Measurements from ENCODE around the gene RNF5.

The RNF5 gene

GRCh38 chr6:32181148-32181702, 3.0 kb downstream of the RNF5 start:
- Histone ChIP-seq H3K36me3 (ENCODE audit: insufficient read depth, low read length) (peaks cover 13% of the 10 kb centered on the region; the same call in 1 of the 2 replicates), H4K20me1 (ENCODE audit: insufficient read depth, low read length, poor library complexity, severe bottlenecking) (peaks cover 2% of the 10 kb centered on the region), H3K4me3 (ENCODE audit: low read length, poor library complexity, severe bottlenecking) (no peak overlapping the region), H3K27me3 (ENCODE audit: insufficient read depth, low read length, poor library complexity, severe bottlenecking) (no peaks in the 10 kb centered on the region), H3K4me1 (ENCODE audit: insufficient read depth, low read length, poor library complexity, severe bottlenecking) (peaks cover 20% of the 10 kb centered on the region), H3K79me2 (ENCODE audit: insufficient read depth, low read length) (peaks cover 43% of the 10 kb centered on the region), H3K9me3 (ENCODE audit: insufficient read depth, low read depth, low read length) (no peaks in the 10 kb centered on the region), H3K9ac (ENCODE audit: low read depth, low read length, poor library complexity, severe bottlenecking) (no peak overlapping the region), H3F3A (ENCODE audit: low read depth) (peaks cover 4% of the 10 kb centered on the region; the same call in 1 of the 2 replicates), H2AFZ (ENCODE audit: low read length) (no peak overlapping the region), H3K9me2 (replicated peaks; ENCODE audit: low read depth, low read length) (no peaks in the 10 kb centered on the region), H3K4me2 (ENCODE audit: low read depth, low read length, poor library complexity, severe bottlenecking) (peak overlapping the region; percentile 34)
- TF ChIP-seq, protein P1, sequence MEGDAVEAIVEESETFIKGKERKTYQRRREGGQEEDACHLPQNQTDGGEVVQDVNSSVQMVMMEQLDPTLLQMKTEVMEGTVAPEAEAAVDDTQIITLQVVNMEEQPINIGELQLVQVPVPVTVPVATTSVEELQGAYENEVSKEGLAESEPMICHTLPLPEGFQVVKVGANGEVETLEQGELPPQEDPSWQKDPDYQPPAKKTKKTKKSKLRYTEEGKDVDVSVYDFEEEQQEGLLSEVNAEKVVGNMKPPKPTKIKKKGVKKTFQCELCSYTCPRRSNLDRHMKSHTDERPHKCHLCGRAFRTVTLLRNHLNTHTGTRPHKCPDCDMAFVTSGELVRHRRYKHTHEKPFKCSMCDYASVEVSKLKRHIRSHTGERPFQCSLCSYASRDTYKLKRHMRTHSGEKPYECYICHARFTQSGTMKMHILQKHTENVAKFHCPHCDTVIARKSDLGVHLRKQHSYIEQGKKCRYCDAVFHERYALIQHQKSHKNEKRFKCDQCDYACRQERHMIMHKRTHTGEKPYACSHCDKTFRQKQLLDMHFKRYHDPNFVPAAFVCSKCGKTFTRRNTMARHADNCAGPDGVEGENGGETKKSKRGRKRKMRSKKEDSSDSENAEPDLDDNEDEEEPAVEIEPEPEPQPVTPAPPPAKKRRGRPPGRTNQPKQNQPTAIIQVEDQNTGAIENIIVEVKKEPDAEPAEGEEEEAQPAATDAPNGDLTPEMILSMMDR (conservative IDR thresholded peaks at IDR 0.05; ENCODE audit: low read length): no peak
- TF ChIP-seq EZH2phosphoT487 (IDR thresholded peaks at IDR 0.05; ENCODE audit: borderline replicate concordance): no peak

DNA sequence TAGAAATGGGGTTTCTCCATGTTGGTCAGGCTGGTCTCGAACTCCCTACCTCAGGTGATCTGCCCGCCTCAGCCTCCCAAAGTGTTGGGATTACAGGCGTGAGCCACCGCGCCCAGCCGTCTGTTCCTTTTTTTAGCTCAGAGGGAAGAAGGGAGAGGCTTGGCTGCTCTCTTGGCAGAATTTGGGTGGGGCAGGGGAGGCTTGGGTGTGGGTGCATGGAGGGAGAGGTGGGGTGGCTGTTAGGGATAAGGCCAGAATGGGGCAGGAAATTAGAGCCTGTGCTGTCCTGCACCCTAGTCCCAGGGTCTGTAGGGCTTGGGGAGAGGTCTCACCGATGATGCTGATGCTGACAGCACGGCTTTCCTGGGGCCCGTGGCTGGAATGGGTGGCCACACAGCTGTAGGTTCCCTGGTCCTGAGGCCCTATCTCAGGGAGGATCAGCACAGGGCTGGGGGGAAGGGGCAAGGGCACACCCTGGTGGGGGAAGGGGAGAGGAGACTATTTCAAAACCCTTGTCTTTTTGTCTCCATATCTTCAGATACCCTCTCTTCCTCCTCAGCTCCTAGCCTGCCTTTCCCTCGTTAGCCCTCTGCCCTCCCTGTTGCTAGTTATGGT, 3.8 kb downstream of the RNF5 start:
- peaks cover 20% of the 10 kb centered on the region; the same call in 1 of the 2 replicates for H3K36me3 ChIP-seq (ENCODE audit: insufficient read depth, low read length)
- H3K4me2 ChIP-seq (ENCODE audit: low read depth, low read length, poor library complexity, severe bottlenecking): no peak overlapping the region

DNA sequence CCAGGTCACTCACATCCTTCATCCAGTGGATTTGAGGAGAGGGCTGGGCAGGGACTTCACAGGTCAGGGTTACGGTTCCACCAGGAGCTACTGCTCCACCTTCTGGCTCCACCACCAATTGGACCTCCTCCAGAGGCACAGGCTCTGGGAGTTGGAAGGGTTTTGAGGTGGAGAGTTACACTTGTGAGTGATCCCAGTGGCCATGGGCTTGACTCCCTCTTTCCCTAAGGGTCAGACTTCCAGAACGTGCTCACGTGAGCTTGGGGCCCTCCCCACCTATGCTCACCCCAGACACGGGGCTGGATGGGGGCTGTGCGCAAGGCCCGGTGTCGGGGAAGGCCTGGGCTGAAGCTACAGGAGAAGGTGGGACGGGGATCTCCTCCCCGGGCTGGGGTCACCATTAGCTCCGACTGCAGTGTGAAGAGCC, 4.4 kb downstream of the RNF5 start:
- H3K4me1 ChIP-seq (ENCODE audit: insufficient read depth, low read length, poor library complexity, severe bottlenecking): peaks cover 12% of the 10 kb centered on the region
- peaks cover 26% of the 10 kb centered on the region; the same call in 1 of the 2 replicates for H3K36me3 ChIP-seq (ENCODE audit: insufficient read depth, low read length)
- H3K9me3 ChIP-seq (ENCODE audit: insufficient read depth, low read depth, low read length): no peaks in the 10 kb centered on the region
- H3K4me3 ChIP-seq (ENCODE audit: low read length, poor library complexity, severe bottlenecking): no peak overlapping the region
- H3K9me2 ChIP-seq (replicated peaks; ENCODE audit: low read depth, low read length): no peaks in the 10 kb centered on the region
- peaks cover under 1% of the 10 kb centered on the region; the same call in 1 of the 2 replicates for H3F3A ChIP-seq (ENCODE audit: low read depth)
- no peak overlapping the region for H3K4me2 ChIP-seq (ENCODE audit: low read depth, low read length, poor library complexity, severe bottlenecking)
- H4K20me1 ChIP-seq (ENCODE audit: insufficient read depth, low read length, poor library complexity, severe bottlenecking): peaks cover 3% of the 10 kb centered on the region
- H3K27me3 ChIP-seq (ENCODE audit: insufficient read depth, low read length, poor library complexity, severe bottlenecking): no peaks in the 10 kb centered on the region
- TF ChIP-seq, protein P1 (conservative IDR thresholded peaks at IDR 0.05; ENCODE audit: low read length): no peak
- no peak for TF ChIP-seq EZH2phosphoT487 (IDR thresholded peaks at IDR 0.05; ENCODE audit: borderline replicate concordance)
- H3K9ac ChIP-seq (ENCODE audit: low read depth, low read length, poor library complexity, severe bottlenecking): no peak overlapping the region
- H3K79me2 ChIP-seq (ENCODE audit: insufficient read depth, low read length): peaks cover 42% of the 10 kb centered on the region
- no peak overlapping the region for H2AFZ ChIP-seq (ENCODE audit: low read length)

More for the DNA sequence above, 3.8 kb downstream of the RNF5 start:
- H4K20me1 ChIP-seq (ENCODE audit: insufficient read depth, low read length, poor library complexity, severe bottlenecking): peaks cover 2% of the 10 kb centered on the region
- H3K9me2 ChIP-seq (replicated peaks; ENCODE audit: low read depth, low read length): no peaks in the 10 kb centered on the region
- no peaks in the 10 kb centered on the region for H3K9me3 ChIP-seq (ENCODE audit: insufficient read depth, low read depth, low read length)
- TF ChIP-seq, protein P1 (conservative IDR thresholded peaks at IDR 0.05; ENCODE audit: low read length): no peak
- TF ChIP-seq EZH2phosphoT487 (IDR thresholded peaks at IDR 0.05; ENCODE audit: borderline replicate concordance): no peak
- no peak overlapping the region for H3K9ac ChIP-seq (ENCODE audit: low read depth, low read length, poor library complexity, severe bottlenecking)
- peaks cover 4% of the 10 kb centered on the region; the same call in 1 of the 2 replicates for H3F3A ChIP-seq (ENCODE audit: low read depth)
- no peaks in the 10 kb centered on the region for H3K27me3 ChIP-seq (ENCODE audit: insufficient read depth, low read length, poor library complexity, severe bottlenecking)
- peaks cover 12% of the 10 kb centered on the region for H3K4me1 ChIP-seq (ENCODE audit: insufficient read depth, low read length, poor library complexity, severe bottlenecking)
- H3K4me3 ChIP-seq (ENCODE audit: low read length, poor library complexity, severe bottlenecking): no peak overlapping the region
- H3K79me2 ChIP-seq (ENCODE audit: insufficient read depth, low read length): peaks cover 37% of the 10 kb centered on the region
- H2AFZ ChIP-seq (ENCODE audit: low read length): no peak overlapping the region

Measured in Loucy (cell line).